ENCODE results near the gene AQP2. TPM values are rescaled to one million over a fixed set of nuclear protein-coding genes. Genes with fewer than 3 reads are reported as not detected.

Gene AQP2
- total RNA-seq, 1 donor from 2014 or later, result not detected

- Histone ChIP-seq H3K36me3 (no peaks in the 10 kb centered on the region), H3K27ac (no peak overlapping the region), H3K4me3 (no peak overlapping the region), H3K9me3 (no peaks in the 10 kb centered on the region), H3K4me1 (no peaks in the 10 kb centered on the region), H3K27me3 (no peaks in the 10 kb centered on the region)
- no peak for DNase-seq (ENCODE audit: extremely low spot score in 2 of 2)
- intact Hi-C loops (cut with DNase I), result no loop called here
- no peak for TF ChIP-seq CTCF (IDR thresholded peaks at IDR 0.05)
- no peak for TF ChIP-seq POLR2AphosphoS5 (IDR thresholded peaks at IDR 0.05; ENCODE audit: insufficient read depth in 1 of 2, low read depth in 1 of 2)
These were observed 28.0 kb upstream of the AQP2 start for GRCh38 chr12:49922349-49923034.

GRCh38 chr12:49923035-49923644 lies 27.4 kb upstream of the AQP2 start:
- H3K27ac ChIP-seq, result no peak overlapping the region
- intact Hi-C loops (cut with DNase I), result no loop called here

GRCh38 chr12:49923880-49924556 lies 26.5 kb upstream of the AQP2 start:
- DNase-seq (ENCODE audit: extremely low spot score in 2 of 2), result no peak
- H3K4me1 ChIP-seq, result no peaks in the 10 kb centered on the region
- H3K4me3 ChIP-seq, result no peak overlapping the region
- no peaks in the 10 kb centered on the region for H3K36me3 ChIP-seq
- no peaks in the 10 kb centered on the region for H3K27me3 ChIP-seq
- no peaks in the 10 kb centered on the region for H3K9me3 ChIP-seq
- intact Hi-C loops (cut with DNase I), result no loop called here
- H3K27ac ChIP-seq, result no peak overlapping the region
- TF ChIP-seq POLR2A (IDR thresholded peaks at IDR 0.05), result no peak
- no peak for TF ChIP-seq POLR2AphosphoS5 (IDR thresholded peaks at IDR 0.05; ENCODE audit: insufficient read depth in 1 of 2, low read depth in 1 of 2)
- no peak for TF ChIP-seq CTCF (IDR thresholded peaks at IDR 0.05)

More at GRCh38 chr12:49923035-49923644, 27.4 kb upstream of the AQP2 start:
- no peaks in the 10 kb centered on the region for H3K27me3 ChIP-seq
- H3K36me3 ChIP-seq, result no peaks in the 10 kb centered on the region
- no peaks in the 10 kb centered on the region for H3K4me1 ChIP-seq
- no peaks in the 10 kb centered on the region for H3K9me3 ChIP-seq
- no peak overlapping the region for H3K4me3 ChIP-seq
- TF ChIP-seq POLR2A (IDR thresholded peaks at IDR 0.05) (no peak), CTCF (IDR thresholded peaks at IDR 0.05) (no peak), POLR2AphosphoS5 (IDR thresholded peaks at IDR 0.05; ENCODE audit: insufficient read depth in 1 of 2, low read depth in 1 of 2) (no peak)
- DNase-seq (ENCODE audit: extremely low spot score in 2 of 2), result no peak

- Histone ChIP-seq H3K4me1 (no peaks in the 10 kb centered on the region), H3K9me3 (no peaks in the 10 kb centered on the region), H3K27ac (no peak overlapping the region), H3K4me3 (no peak overlapping the region), H3K36me3 (no peaks in the 10 kb centered on the region), H3K27me3 (no peaks in the 10 kb centered on the region)
- no peak for DNase-seq (ENCODE audit: extremely low spot score in 2 of 2)
- intact Hi-C loops (cut with DNase I), result no loop called here
- TF ChIP-seq POLR2AphosphoS5 (IDR thresholded peaks at IDR 0.05; ENCODE audit: insufficient read depth in 1 of 2, low read depth in 1 of 2) (no peak), POLR2A (IDR thresholded peaks at IDR 0.05) (no peak), CTCF (IDR thresholded peaks at IDR 0.05) (no peak)
These were observed 25.8 kb upstream of the AQP2 start for GRCh38 chr12:49924628-49925246.
